Gastroesophageal sphincter (tissue), 3 donors: Measurements from ENCODE around the gene GABRB2.

Experiments
- CTCF ChIP-seq, 4 experiments: fragments of 200-600 bp in 2 of 4; fragments of 450-650 bp in 2 of 4; sonication (generic) in 1 of 4; IDR thresholded peaks; one replicate each; pipeline ENCODE4 v1.5.1; 2017 to 2019; ENCODE audit warnings: antibody characterized with exemption in 4 of 4, mild to moderate bottlenecking in 2 of 4, moderate library complexity in 2 of 4
- EP300 ChIP-seq: sonication (generic); formaldehyde crosslinking; IDR thresholded peaks from one replicate; pipeline ENCODE4 v1.6.1; 2017; ENCODE audit warnings: antibody characterized with exemption, mild to moderate bottlenecking

GRCh38 chr5:161372682-161373344, 173.7 kb downstream of the GABRB2 start:
- TF ChIP-seq CTCF (IDR thresholded peaks at IDR 0.05) (no peak), EP300 (no peak)
